Hypothalamus (tissue), 51 donors: ENCODE results near the gene KRTAP9-4.
"Not testable (repeated sequence)": the region's sequence is repeated elsewhere in the genome, so short reads cannot be mapped to it uniquely, and the experiment has no call there.

Source experiments
- DNase-seq, 51 donors: peaks; one replicate each; lab custom pipeline; 2025; lab: John Stamatoyannopoulos, UW

Gene KRTAP9-4

GRCh38 chr17:41249637-41250240 lies at the start of gene KRTAP9-4:
KRTAP9-4 (plus strand) TSS chr17:41249687; CDS start chr17:41249721, 34 bp downstream.
- not testable (repeated sequence) for DNase-seq

- no peak for DNase-seq
These were observed 37.5 kb upstream of the KRTAP9-4 start for GRCh38 chr17:41211845-41212466.

- DNase-seq = no peak
These were observed 36.8 kb upstream of the KRTAP9-4 start for GRCh38 chr17:41212524-41213169.

GRCh38 chr17:41215681-41216080 lies 33.8 kb upstream of the KRTAP9-4 start:
- no peak for DNase-seq

- no peak for DNase-seq
These were observed 25.7 kb upstream of the KRTAP9-4 start for GRCh38 chr17:41223821-41224220.

- no peak for DNase-seq
These were observed 23.4 kb upstream of the KRTAP9-4 start for GRCh38 chr17:41226051-41226450.

GRCh38 chr17:41226598-41227095 lies 22.8 kb upstream of the KRTAP9-4 start, which contains the start of gene KRTAP9-2:
KRTAP9-2 (plus strand) TSS chr17:41226648; CDS start chr17:41226655, 7 bp downstream.
- DNase-seq = not testable (repeated sequence)

- DNase-seq = no peak
These were observed 19.4 kb upstream of the KRTAP9-4 start for GRCh38 chr17:41230094-41230493.

- no peak for DNase-seq
These were observed 17.8 kb upstream of the KRTAP9-4 start for GRCh38 chr17:41231731-41232130.

- DNase-seq = not testable (repeated sequence)
These were observed 16.9 kb upstream of the KRTAP9-4 start, which contains the start of gene KRTAP9-3 for GRCh38 chr17:41232399-41233105. KRTAP9-3 (plus strand) TSS chr17:41232449; CDS start chr17:41232502, 53 bp downstream.

- not testable (repeated sequence) for DNase-seq
These were observed 12.4 kb upstream of the KRTAP9-4 start for GRCh38 chr17:41237116-41237515.

GRCh38 chr17:41237949-41238437 lies 11.5 kb upstream of the KRTAP9-4 start, which contains the start of gene KRTAP9-8:
KRTAP9-8 (plus strand) TSS chr17:41237999; CDS start chr17:41238052, 53 bp downstream.
- DNase-seq = not testable (repeated sequence)

- not testable (repeated sequence) for DNase-seq
These were observed 2.3 kb upstream of the KRTAP9-4 start for GRCh38 chr17:41246995-41247787.

- DNase-seq = no peak
These were observed 1.8 kb downstream of the KRTAP9-4 start for GRCh38 chr17:41251261-41251660.

- no peak for DNase-seq
These were observed 5.4 kb downstream of the KRTAP9-4 start for GRCh38 chr17:41254861-41255260.

- not testable (repeated sequence) for DNase-seq
These were observed 6.1 kb downstream of the KRTAP9-4 start, which contains the start of gene KRTAP9-9 for GRCh38 chr17:41255381-41256290. KRTAP9-9 (plus strand) TSS chr17:41255384.

GRCh38 chr17:41256291-41256685 lies 6.8 kb downstream of the KRTAP9-4 start:
- no peak for DNase-seq

GRCh38 chr17:41258406-41258805 lies 8.9 kb downstream of the KRTAP9-4 start:
- no peak for DNase-seq
